Cerebellar cortex (tissue), 1 donor: Measurements from ENCODE around the gene SLC9A3.
A peak's percentile ranks its signal among the peaks of the same experiment; 100 is the strongest.

Experiments
- DNase-seq: peaks from one replicate; pipeline ENCODE4 v3.0.0-alpha.2; 2015; ENCODE audit warnings: low spot score

The SLC9A3 gene

GRCh38 chr5:442335-443238 is 81.7 kb downstream of the SLC9A3 start, which contains the start of gene EXOC3:
EXOC3 (plus strand) TSS chr5:443176; CDS start chr5:446206, 3,030 bp downstream.
- DNase-seq, result peak; percentile 58

DNA sequence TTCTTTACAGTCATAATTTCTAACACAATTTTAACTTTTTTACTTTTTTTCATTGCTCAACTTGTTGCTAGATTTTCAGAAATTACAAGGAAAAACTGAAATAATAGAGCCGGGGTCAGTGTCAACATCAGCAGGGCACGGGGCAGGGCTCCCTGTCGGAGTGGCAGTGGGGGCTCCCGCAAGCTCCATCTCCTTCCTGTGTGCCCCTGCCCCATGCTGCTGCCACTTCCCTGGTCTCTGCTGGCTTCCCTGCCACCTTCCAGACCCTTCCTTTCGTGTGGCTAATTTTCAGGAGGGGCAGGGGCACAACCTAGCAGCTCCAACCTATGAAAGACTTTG is 82.3 kb downstream of the SLC9A3 start:
- no peak for DNase-seq

DNA sequence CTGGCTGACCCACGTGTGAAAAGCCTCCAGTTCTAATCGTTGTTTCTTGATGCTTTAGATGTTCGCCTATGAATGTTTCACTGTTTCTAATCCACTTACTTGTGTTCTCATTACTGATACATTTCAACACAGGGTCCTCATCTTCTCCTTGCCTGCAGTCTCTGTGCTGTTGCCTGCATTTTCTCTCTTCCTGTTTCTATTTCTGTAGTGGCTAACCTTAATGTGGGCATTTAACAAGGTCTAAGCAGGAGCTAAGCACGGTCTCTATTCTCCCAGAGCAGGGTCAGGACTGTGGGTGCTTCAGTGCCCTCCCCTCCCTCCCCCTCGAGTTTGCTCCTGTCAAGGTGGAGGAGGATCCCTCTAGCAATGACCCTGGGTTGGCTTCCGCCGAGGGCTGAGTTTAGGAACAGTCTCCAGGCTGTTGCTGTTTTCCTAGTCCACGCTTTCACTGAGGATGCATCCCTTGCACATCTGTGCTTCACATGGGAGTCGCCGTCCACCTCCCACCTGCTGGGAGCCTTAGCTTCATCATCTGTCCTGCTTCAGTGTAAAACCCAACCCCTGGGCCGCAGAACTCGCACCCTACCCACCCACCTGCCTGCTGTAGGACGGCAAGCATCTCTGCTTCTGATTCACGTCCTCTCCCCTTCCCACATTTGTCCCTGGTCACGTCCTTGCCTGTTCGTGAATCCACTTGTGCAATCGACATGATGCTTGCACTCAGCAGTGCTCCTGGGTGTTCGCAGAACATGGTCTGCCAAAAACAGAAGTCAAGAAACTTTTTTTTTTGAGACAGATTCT is 83.6 kb downstream of the SLC9A3 start:
- no peak for DNase-seq

- DNase-seq, result no peak
These were observed 84.6 kb downstream of the SLC9A3 start for GRCh38 chr5:439636-440035.

GRCh38 chr5:439181-439580 is 85.1 kb downstream of the SLC9A3 start:
- DNase-seq, result no peak

DNA sequence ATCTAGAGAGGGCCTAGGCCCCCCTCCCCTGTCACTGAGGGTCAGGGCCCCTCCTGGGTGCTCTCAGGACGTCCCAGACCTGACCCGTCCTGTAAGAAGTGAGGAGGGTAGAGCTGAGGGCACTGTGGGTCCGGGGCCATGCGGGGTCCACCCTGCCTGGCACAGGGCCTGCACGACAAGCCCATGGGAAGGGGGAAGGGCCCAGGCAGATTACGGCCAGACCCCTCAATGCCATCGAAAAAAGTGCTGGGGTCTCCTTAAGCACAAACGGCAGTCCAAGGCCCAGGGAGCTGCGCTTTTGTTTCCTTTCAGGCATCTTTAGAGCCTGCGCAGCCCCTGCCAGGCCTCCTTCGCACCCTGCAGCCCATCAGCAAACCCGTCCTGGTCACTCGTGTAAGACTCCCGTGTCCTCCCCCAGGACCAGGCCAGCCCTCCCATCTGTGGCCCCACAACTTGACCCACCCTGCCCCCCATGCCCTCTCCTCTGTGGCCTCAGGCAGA is 85.7 kb downstream of the SLC9A3 start:
- no peak for DNase-seq

- no peak for DNase-seq
These were observed 86.9 kb downstream of the SLC9A3 start for GRCh38 chr5:437281-437771.

GRCh38 chr5:436641-436975 is 87.6 kb downstream of the SLC9A3 start:
- DNase-seq, result no peak

DNA sequence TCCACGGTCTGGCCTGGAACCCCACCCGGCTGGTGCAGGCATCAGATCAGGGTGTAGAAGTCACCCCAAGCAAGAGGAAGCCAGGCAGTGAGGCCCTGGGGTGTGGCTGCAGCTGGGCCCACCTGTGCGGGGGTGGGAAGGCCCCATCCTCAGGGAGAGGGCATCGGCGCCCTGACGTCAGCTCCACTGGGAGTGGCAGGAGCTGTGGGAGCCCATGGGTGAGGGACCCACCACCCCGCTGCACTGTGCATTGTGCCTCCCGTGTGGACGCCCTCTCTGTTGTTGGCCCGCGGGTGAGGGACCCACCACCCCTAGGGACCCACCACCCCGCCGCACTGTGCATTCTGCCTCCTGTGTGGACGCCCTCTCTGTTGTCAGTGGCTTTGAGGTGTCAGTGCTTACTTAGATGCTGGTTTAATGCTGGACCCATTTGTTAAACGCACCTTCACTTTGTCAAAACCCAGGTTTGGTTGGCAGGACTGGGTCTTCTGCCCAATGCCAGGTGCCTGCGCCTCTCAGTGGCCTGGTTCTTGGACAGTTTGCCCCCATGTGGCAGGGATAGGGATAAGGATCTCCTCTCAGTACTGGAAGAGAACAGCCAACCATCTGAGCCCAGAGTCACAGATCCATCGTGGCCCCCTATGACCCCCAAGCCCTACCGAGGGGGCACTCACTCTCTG is 88.1 kb downstream of the SLC9A3 start:
- no peak for DNase-seq

- no peak for DNase-seq
These were observed 89.0 kb downstream of the SLC9A3 start for GRCh38 chr5:435156-435790.

GRCh38 chr5:434443-435146 is 89.7 kb downstream of the SLC9A3 start:
- DNase-seq, result no peak

GRCh38 chr5:433836-434235 is 90.4 kb downstream of the SLC9A3 start:
- no peak for DNase-seq

DNA sequence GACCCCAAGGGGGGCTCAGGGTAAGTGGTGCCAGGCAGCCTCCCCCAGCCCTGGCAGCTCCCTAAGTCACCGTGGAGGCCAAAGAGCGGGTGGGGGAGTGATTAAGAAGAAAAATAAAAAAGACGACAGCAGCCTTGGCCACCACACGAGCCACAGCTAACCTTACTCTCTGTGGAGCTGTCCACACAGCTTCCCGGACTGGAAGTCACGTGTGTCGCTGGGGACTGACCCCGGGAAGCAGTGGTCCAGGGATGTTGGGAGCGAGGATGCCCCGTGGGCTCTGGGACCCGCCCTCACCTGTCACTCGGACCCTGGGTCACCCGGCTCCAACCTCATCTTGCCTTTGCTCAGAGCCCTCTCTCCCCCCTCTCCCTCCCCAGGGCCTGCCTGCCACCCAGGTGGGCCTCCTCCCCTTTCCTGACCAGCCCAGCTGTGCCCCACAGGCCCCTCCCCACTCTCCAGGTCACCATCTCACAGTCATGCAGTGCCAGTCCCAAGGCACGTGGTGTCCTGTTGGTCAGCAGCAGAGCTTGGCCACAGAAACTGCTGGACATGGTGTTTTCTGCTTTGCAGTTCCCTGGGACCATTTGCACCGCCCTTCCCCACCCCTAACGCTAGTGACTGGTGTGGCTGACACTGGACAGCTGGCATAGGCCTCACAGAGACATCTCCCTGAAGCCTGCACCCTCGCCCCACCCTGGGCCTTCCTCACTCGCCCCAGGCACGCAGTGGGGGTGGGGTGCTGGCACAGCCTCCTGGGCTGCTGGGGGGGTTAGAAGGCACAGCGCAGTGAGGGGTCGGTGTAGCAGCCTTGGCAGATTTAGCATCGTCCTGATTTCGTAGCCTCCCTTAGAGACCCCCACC is 91.1 kb downstream of the SLC9A3 start:
- DNase-seq, result no peak

- no peak for DNase-seq
These were observed 91.9 kb downstream of the SLC9A3 start for GRCh38 chr5:432201-432927.

GRCh38 chr5:431711-432050 is 92.6 kb downstream of the SLC9A3 start:
- no peak for DNase-seq

GRCh38 chr5:431001-431710 is 93.1 kb downstream of the SLC9A3 start:
- peak; percentile 42 for DNase-seq

- DNase-seq, result no peak
These were observed 93.9 kb downstream of the SLC9A3 start for GRCh38 chr5:430214-430925.

GRCh38 chr5:429453-430188 is 94.6 kb downstream of the SLC9A3 start:
- DNase-seq, result no peak
